ENCODE measurements around the gene SHANK3.

The SHANK3 gene

GRCh38 chr22:50719814-50720300, 47.2 kb downstream of the SHANK3 start (continued):
- TF ChIP-seq ZNF157 (tag by site-specific recombination; IDR thresholded peaks at IDR 0.05) (no peak), ZNF510 (tag by site-specific recombination; IDR thresholded peaks at IDR 0.05; ENCODE audit: insufficient replicate concordance) (no peak), KLF16 (tag by site-specific recombination; IDR thresholded peaks at IDR 0.05) (no peak)

GRCh38 chr22:50720301-50721256, 48.0 kb downstream of the SHANK3 start:
- Histone ChIP-seq H3K4me3 (ENCODE audit: low read depth, low read length) (no peak overlapping the region), H3K36me3 (ENCODE audit: control insufficient read depth in 2 of 2, insufficient read depth in 1 of 2, low read length in 2 of 2) (peaks cover 0 to 50% of the 10 kb centered on the region in 2 experiments; a peak in 1 of 3 replicates), H3K4me1 (ENCODE audit: control insufficient read depth, insufficient read depth, low read length) (no peaks in the 10 kb centered on the region), H3K9me3 (ENCODE audit: control insufficient read depth, insufficient read depth, low read depth, low read length) (no peaks in the 10 kb centered on the region), H3K27ac (ENCODE audit: extremely low read depth, low read depth, low read length) (no peak overlapping the region)
- TF ChIP-seq ZFHX2 (tag by site-specific recombination; conservative IDR thresholded peaks at IDR 0.05), result no peak
- TF ChIP-seq ZNF362 (tag by site-specific recombination; IDR thresholded peaks at IDR 0.05), result no peak
- TF ChIP-seq ZNF416 (tag by site-specific recombination; IDR thresholded peaks at IDR 0.05), result no peak
- TF ChIP-seq ZNF530 (tag by site-specific recombination; IDR thresholded peaks at IDR 0.05; ENCODE audit: low read depth), result no peak
- TF ChIP-seq ZNF449 (tag by site-specific recombination; IDR thresholded peaks at IDR 0.05), result no peak
- TF ChIP-seq SP3 (tag by site-specific recombination; IDR thresholded peaks at IDR 0.05), result no peak
- TF ChIP-seq ZSCAN16 (tag by site-specific recombination; IDR thresholded peaks at IDR 0.05), result no peak
- POLR2A ChIA-PET, result no interaction called here
- CTCF ChIA-PET, result interaction anchor here (0.9 kb wide), 1 partner anchor 54 kb away, joined by 4 read pairs; no protein-coding TSS in a partner anchor

- ChIA-PET POLR2A (no interaction called here), CTCF (interaction anchor here (1.2 kb wide), 1 partner anchor 53 kb away, joined by 3 read pairs; no protein-coding TSS in a partner anchor)
- Histone ChIP-seq H3K4me1 (ENCODE audit: control insufficient read depth, insufficient read depth, low read length) (no peaks in the 10 kb centered on the region), H3K4me3 (ENCODE audit: low read depth, low read length) (no peak overlapping the region), H3K27ac (ENCODE audit: extremely low read depth, low read depth, low read length) (no peak overlapping the region), H3K9me3 (ENCODE audit: control insufficient read depth, insufficient read depth, low read depth, low read length) (no peaks in the 10 kb centered on the region), H3K36me3 (ENCODE audit: control insufficient read depth in 2 of 2, insufficient read depth in 1 of 2, low read length in 2 of 2) (peaks cover 0 to 57% of the 10 kb centered on the region in 2 experiments; a peak in 1 of 3 replicates)
- no peak for TF ChIP-seq SETDB1 (IDR thresholded peaks at IDR 0.05; ENCODE audit: insufficient read length, low read length)
- TF ChIP-seq ZNF266 (tag by site-specific recombination; IDR thresholded peaks at IDR 0.05; ENCODE audit: low read depth), result no peak
- no peak for TF ChIP-seq ZBTB49 (tag by site-specific recombination; IDR thresholded peaks at IDR 0.05; ENCODE audit: low read depth)
- TF ChIP-seq ZNF155 (tag by site-specific recombination; IDR thresholded peaks at IDR 0.05), result no peak
- no peak for TF ChIP-seq ZNF571 (tag by site-specific recombination; IDR thresholded peaks at IDR 0.05)
- no peak for TF ChIP-seq BCL6B (tag by site-specific recombination; IDR thresholded peaks at IDR 0.05)
- no peak for TF ChIP-seq ZNF202 (tag by site-specific recombination; IDR thresholded peaks at IDR 0.05; ENCODE audit: borderline replicate concordance)
- TF ChIP-seq ZNF335 (tag by site-specific recombination; conservative IDR thresholded peaks at IDR 0.05), result no peak
- no peak for TF ChIP-seq ZBTB10 (tag by site-specific recombination; IDR thresholded peaks at IDR 0.05)
- TF ChIP-seq REPIN1 (tag by site-specific recombination; IDR thresholded peaks at IDR 0.05; ENCODE audit: low read depth), result no peak
- TF ChIP-seq ZNF426 (tag by site-specific recombination; IDR thresholded peaks at IDR 0.05), result no peak
Observed at GRCh38 chr22:50721257-50721844, 48.7 kb downstream of the SHANK3 start.
